Measurements from ENCODE around the gene GNAT1.

The GNAT1 gene

GRCh38 chr3:50157827-50158529 is 33.4 kb upstream of the GNAT1 start:
- no peak for TF ChIP-seq CTCF (IDR thresholded peaks at IDR 0.05)

GRCh38 chr3:50158530-50159146 is 32.8 kb upstream of the GNAT1 start:
- no peak for TF ChIP-seq CTCF (IDR thresholded peaks at IDR 0.05)

GRCh38 chr3:50160561-50160983 is 30.8 kb upstream of the GNAT1 start:
- TF ChIP-seq CTCF (IDR thresholded peaks at IDR 0.05): no peak

- TF ChIP-seq CTCF (IDR thresholded peaks at IDR 0.05): no peak
Measured at GRCh38 chr3:50161320-50161719, 30.1 kb upstream of the GNAT1 start.

- TF ChIP-seq CTCF (IDR thresholded peaks at IDR 0.05): no peak
Measured at GRCh38 chr3:50162034-50162883, 29.2 kb upstream of the GNAT1 start.

GRCh38 chr3:50163572-50164455 is 27.6 kb upstream of the GNAT1 start:
- no peak for TF ChIP-seq CTCF (IDR thresholded peaks at IDR 0.05)

GRCh38 chr3:50164481-50164880 is 26.9 kb upstream of the GNAT1 start:
- no peak for TF ChIP-seq CTCF (IDR thresholded peaks at IDR 0.05)

Measured in LNCAP (cell line).